Measurements from ENCODE around the gene FAM185A.
"Not testable (repeated sequence)": the region's sequence is repeated elsewhere in the genome, so short reads cannot be mapped to it uniquely, and the experiment has no call there.

The FAM185A gene

GRCh38 chr7:102778663-102779062, 29.9 kb downstream of the FAM185A start:
- not testable (repeated sequence) for DNase-seq

GRCh38 chr7:102780926-102781325, 32.1 kb downstream of the FAM185A start:
- not testable (repeated sequence) for DNase-seq

- not testable (repeated sequence) for DNase-seq
These were observed 40.0 kb downstream of the FAM185A start for GRCh38 chr7:102788770-102789169.

- not testable (repeated sequence) for DNase-seq
These were observed 41.7 kb downstream of the FAM185A start for GRCh38 chr7:102790364-102791100.

GRCh38 chr7:102791367-102791766, 42.6 kb downstream of the FAM185A start:
- not testable (repeated sequence) for DNase-seq

GRCh38 chr7:102791831-102792230, 43.0 kb downstream of the FAM185A start:
- DNase-seq = not testable (repeated sequence)

- DNase-seq = not testable (repeated sequence)
These were observed 45.8 kb downstream of the FAM185A start for GRCh38 chr7:102794567-102794966.

- not testable (repeated sequence) for DNase-seq
These were observed 47.3 kb downstream of the FAM185A start for GRCh38 chr7:102795987-102796595.

- no peak for DNase-seq
These were observed 57.8 kb downstream of the FAM185A start for GRCh38 chr7:102806613-102807012.

- no peak for DNase-seq
These were observed 62.1 kb downstream of the FAM185A start for GRCh38 chr7:102810916-102811315.

- DNase-seq = no peak
These were observed 63.3 kb downstream of the FAM185A start for GRCh38 chr7:102811942-102812678.

GRCh38 chr7:102813191-102814024, 64.6 kb downstream of the FAM185A start:
- DNase-seq = no peak

- DNase-seq = no peak
These were observed 65.2 kb downstream of the FAM185A start for GRCh38 chr7:102814025-102814471.

- DNase-seq = peak; percentile 67
These were observed 69.1 kb downstream of the FAM185A start for GRCh38 chr7:102817616-102818573.

- DNase-seq = no peak
These were observed 70.4 kb downstream of the FAM185A start for GRCh38 chr7:102819151-102819550.

GRCh38 chr7:102821994-102822747, 73.4 kb downstream of the FAM185A start:
- no peak for DNase-seq

GRCh38 chr7:102823390-102824119, 74.8 kb downstream of the FAM185A start:
- no peak for DNase-seq

- no peak for DNase-seq
These were observed 79.5 kb downstream of the FAM185A start for GRCh38 chr7:102828286-102828685.

- DNase-seq = no peak
These were observed 80.3 kb downstream of the FAM185A start for GRCh38 chr7:102829075-102829474.

- DNase-seq = no peak
These were observed 81.4 kb downstream of the FAM185A start for GRCh38 chr7:102830197-102830596.
